GM13976 (cell line): Measurements from ENCODE around the gene ATP5MC3.

Source experiments
- DNase-seq: peaks from one replicate; pipeline ENCODE4 v3.0.0; 2012; ENCODE audit warnings: low spot score
- CTCF ChIP-seq: IDR thresholded peaks from 2 replicates; pipeline ENCODE4 v1.5.1; 2012; ENCODE audit warnings: borderline replicate concordance, mild to moderate bottlenecking; ENCODE audit not compliant: insufficient read depth; ENCODE audit errors: extremely low read depth, missing control alignments, control extremely low read depth
- in situ Hi-C: fragments of 300-500 bp; cut with MboI; formaldehyde crosslinking; loops from one replicate; pipeline ENCODE4 v1.12.0; 2022; ENCODE audit warnings: low sequenced_read_pairs, mixed read lengths, inconsistent platforms; ENCODE audit not compliant: unreplicated experiment

Gene ATP5MC3

GRCh38 chr2:175183674-175184073 lies 2.2 kb upstream of the ATP5MC3 start:
- DNase-seq = no peak
- in situ Hi-C loops = no loop called here
- no peak for TF ChIP-seq CTCF

GRCh38 chr2:175181877-175182308 lies 383 bp upstream of the ATP5MC3 start:
- no peak for DNase-seq
- TF ChIP-seq CTCF = no peak
- in situ Hi-C loops = no loop called here

GRCh38 chr2:175180701-175181103 lies 808 bp downstream of the ATP5MC3 start:
- TF ChIP-seq CTCF = no peak
- in situ Hi-C loops = no loop called here
- DNase-seq = peak; percentile 54

GRCh38 chr2:175176624-175177023 lies 4.9 kb downstream of the ATP5MC3 start:
- no peak for TF ChIP-seq CTCF
- no peak for DNase-seq

GRCh38 chr2:175175896-175176295 lies 5.6 kb downstream of the ATP5MC3 start:
- TF ChIP-seq CTCF = no peak
- in situ Hi-C loops = no loop called here
- no peak for DNase-seq

More at GRCh38 chr2:175176624-175177023, 4.9 kb downstream of the ATP5MC3 start:
- in situ Hi-C loops = no loop called here

GRCh38 chr2:175175320-175175719 lies 6.2 kb downstream of the ATP5MC3 start:
- no peak for TF ChIP-seq CTCF
- in situ Hi-C loops = no loop called here

More at GRCh38 chr2:175175320-175175719, 6.2 kb downstream of the ATP5MC3 start:
- DNase-seq = no peak
